Mesodermal cell (in vitro differentiated cells): ENCODE data around the gene FUT6.

ENCODE experiments used
- H3K27ac ChIP-seq: 2 replicates; pipeline ENCODE4 v1.7.0; 2013; ENCODE audit warnings: mild to moderate bottlenecking, low read depth, low read length, moderate library complexity; ENCODE audit not compliant: severe bottlenecking
- H3K36me3 ChIP-seq: 2 replicates; pipeline ENCODE4 v1.7.1; 2013; ENCODE audit warnings: mild to moderate bottlenecking, low read length, moderate library complexity; ENCODE audit not compliant: control insufficient read depth, insufficient read depth
- H3K4me1 ChIP-seq: one replicate; pipeline ENCODE4 v1.7.1; 2013; ENCODE audit warnings: mild to moderate bottlenecking, low read length; ENCODE audit not compliant: insufficient read depth, control insufficient read depth, poor library complexity, severe bottlenecking
- H3K4me3 ChIP-seq: 2 replicates; pipeline ENCODE4 v1.7.0; 2013; ENCODE audit warnings: low read length, control low read depth, mild to moderate bottlenecking; ENCODE audit not compliant: insufficient read depth, poor library complexity, severe bottlenecking; ENCODE audit errors: extremely low read depth
- H3K9me3 ChIP-seq: 2 replicates; pipeline ENCODE4 v1.7.1; 2013; ENCODE audit warnings: mild to moderate bottlenecking, low read length, moderate library complexity; ENCODE audit not compliant: control insufficient read depth
- WGBS, 2 experiments: methylation state at CpG; one replicate each; pipeline ENCODE4 v1.1.5; 2013; ENCODE audit warnings: missing lambda C conversion rate in 2 of 2; ENCODE audit not compliant: insufficient coverage in 2 of 2; 5-methylcytosine and 5-hydroxymethylcytosine counted together

The FUT6 gene

GRCh38 chr19:5826531-5827341 is 12.8 kb downstream of the FUT6 start:
- peak overlapping the region; percentile 61 for H3K4me3 ChIP-seq
- no peak overlapping the region for H3K27ac ChIP-seq
- 41 to 48% methylated on average over 17 of the region's 24 CpGs for WGBS, 2 experiments
- H3K36me3 ChIP-seq = no peaks in the 10 kb centered on the region
- H3K4me1 ChIP-seq = no peaks in the 10 kb centered on the region
- no peaks in the 10 kb centered on the region for H3K9me3 ChIP-seq

GRCh38 chr19:5825178-5825577 is 14.3 kb downstream of the FUT6 start:
- Histone ChIP-seq H3K36me3 (no peaks in the 10 kb centered on the region), H3K27ac (no peak overlapping the region), H3K4me3 (no peak overlapping the region), H3K9me3 (no peaks in the 10 kb centered on the region), H3K4me1 (no peaks in the 10 kb centered on the region)
- 92 to 97% methylated on average over 12 to 19 of the region's 21 CpGs for WGBS, 2 experiments

- 96 to 98% methylated on average over 8 of the region's 10 CpGs for WGBS, 2 experiments
- no peak overlapping the region for H3K27ac ChIP-seq
- H3K4me1 ChIP-seq = no peaks in the 10 kb centered on the region
- H3K4me3 ChIP-seq = no peak overlapping the region
- H3K9me3 ChIP-seq = no peaks in the 10 kb centered on the region
- no peaks in the 10 kb centered on the region for H3K36me3 ChIP-seq
These were observed 14.8 kb downstream of the FUT6 start for GRCh38 chr19:5824751-5825150.

- Histone ChIP-seq H3K4me1 (no peaks in the 10 kb centered on the region), H3K9me3 (no peaks in the 10 kb centered on the region), H3K36me3 (no peaks in the 10 kb centered on the region), H3K27ac (no peak overlapping the region), H3K4me3 (no peak overlapping the region)
- WGBS, 2 experiments = 82 to 86% methylated on average over 26 to 30 of the region's 30 CpGs
These were observed 15.8 kb downstream of the FUT6 start for GRCh38 chr19:5823579-5824281.

GRCh38 chr19:5822181-5822844 is 17.2 kb downstream of the FUT6 start:
- 86 to 87% methylated on average over 25 to 29 of the region's 30 CpGs for WGBS, 2 experiments
- Histone ChIP-seq H3K4me3 (no peak overlapping the region), H3K4me1 (no peaks in the 10 kb centered on the region), H3K9me3 (no peaks in the 10 kb centered on the region), H3K36me3 (no peaks in the 10 kb centered on the region), H3K27ac (no peak overlapping the region)

GRCh38 chr19:5821521-5822180 is 17.9 kb downstream of the FUT6 start:
- Histone ChIP-seq H3K9me3 (no peaks in the 10 kb centered on the region), H3K4me1 (no peaks in the 10 kb centered on the region), H3K4me3 (no peak overlapping the region), H3K27ac (no peak overlapping the region), H3K36me3 (no peaks in the 10 kb centered on the region)
- WGBS, 2 experiments = 63 to 82% methylated on average over 4 to 8 of the region's 8 CpGs

- H3K4me3 ChIP-seq = no peak overlapping the region
- no peak overlapping the region for H3K27ac ChIP-seq
- no peaks in the 10 kb centered on the region for H3K9me3 ChIP-seq
- WGBS, 2 experiments = 77 to 81% methylated on average over 5 to 6 of the region's 6 CpGs
- H3K36me3 ChIP-seq = no peaks in the 10 kb centered on the region
- no peaks in the 10 kb centered on the region for H3K4me1 ChIP-seq
These were observed 18.7 kb downstream of the FUT6 start for GRCh38 chr19:5820785-5821184.

- Histone ChIP-seq H3K4me1 (no peaks in the 10 kb centered on the region), H3K27ac (no peak overlapping the region), H3K9me3 (no peaks in the 10 kb centered on the region), H3K36me3 (no peaks in the 10 kb centered on the region), H3K4me3 (no peak overlapping the region)
- WGBS, 2 experiments = 95 to 100% methylated on average over 2 to 7 of the region's 10 CpGs
These were observed 20.9 kb downstream of the FUT6 start for GRCh38 chr19:5818594-5818993.

- Histone ChIP-seq H3K36me3 (no peaks in the 10 kb centered on the region), H3K4me3 (no peak overlapping the region), H3K9me3 (no peaks in the 10 kb centered on the region), H3K27ac (no peak overlapping the region), H3K4me1 (no peaks in the 10 kb centered on the region)
- WGBS, 2 experiments = 92 to 100% methylated on average over 1 to 2 of the region's 2 CpGs
These were observed 22.3 kb downstream of the FUT6 start for GRCh38 chr19:5817218-5817617.

GRCh38 chr19:5814852-5815246 is 24.7 kb downstream of the FUT6 start:
- Histone ChIP-seq H3K4me1 (no peaks in the 10 kb centered on the region), H3K27ac (no peak overlapping the region), H3K4me3 (no peak overlapping the region), H3K9me3 (no peaks in the 10 kb centered on the region), H3K36me3 (no peaks in the 10 kb centered on the region)
- 85 to 86% methylated on average over 7 to 10 of the region's 11 CpGs for WGBS, 2 experiments
